Neural cell (in vitro differentiated cells): Measurements from ENCODE around the gene CDH4. TPM values are rescaled to one million over a fixed set of nuclear protein-coding genes. Genes with fewer than 3 reads are reported as not detected.

Source experiments
- H2AFZ ChIP-seq: fragments of 200-600, 300-800 bp; sonication (generic), shearing (Covaris generic); 2 replicates; pipeline ENCODE4 v1.6.0; 2014; ENCODE audit warnings: low read depth, mild to moderate bottlenecking, antibody characterized with exemption, low read length, moderate library complexity
- H3F3A ChIP-seq: fragments of 200-600 bp; shearing (Covaris generic); 2 replicates; pipeline ENCODE4 v1.6.1; 2016; ENCODE audit warnings: mild to moderate bottlenecking, moderate library complexity, mixed read lengths, antibody characterized with exemption, low read length; ENCODE audit not compliant: insufficient read depth, poor library complexity, severe bottlenecking
- H3K27ac ChIP-seq: fragments of 200-600, 300-800 bp; sonication (generic), shearing (Covaris generic); 2 replicates; pipeline ENCODE4 v1.5.1; 2014; ENCODE audit warnings: mild to moderate bottlenecking, low read length, moderate library complexity
- H3K27me3 ChIP-seq: fragments of 300-800, 200-600 bp; sonication (generic), shearing (Covaris generic); 2 replicates; pipeline ENCODE4 v1.6.0; 2014; ENCODE audit warnings: mild to moderate bottlenecking, low read depth, low read length, moderate library complexity; ENCODE audit not compliant: insufficient read depth
- H3K36me3 ChIP-seq: fragments of 300-800, 200-600 bp; sonication (generic), shearing (Covaris generic); 2 replicates; pipeline ENCODE4 v1.5.1; 2014; ENCODE audit warnings: mild to moderate bottlenecking, antibody characterized with exemption, low read length, moderate library complexity; ENCODE audit not compliant: insufficient read depth
- H3K4me2 ChIP-seq: fragments of 300-800, 200-600 bp; sonication (generic), shearing (Covaris generic); 2 replicates; pipeline ENCODE4 v1.6.0; 2014; ENCODE audit warnings: mild to moderate bottlenecking, low read length
- H3K4me3 ChIP-seq: fragments of 300-800, 200-600 bp; sonication (generic), shearing (Covaris generic); 2 replicates; pipeline ENCODE4 v1.5.1; 2014; ENCODE audit warnings: mild to moderate bottlenecking, low read length, moderate library complexity
- H3K79me2 ChIP-seq: fragments of 200-600 bp; shearing (Covaris generic); replicated peaks from 2 replicates; pipeline ENCODE4 v1.6.0; 2014; ENCODE audit warnings: mild to moderate bottlenecking, low read length, moderate library complexity; ENCODE audit not compliant: insufficient read depth
- H3K9ac ChIP-seq: fragments of 300-800, 200-600 bp; sonication (generic), shearing (Covaris generic); 2 replicates; pipeline ENCODE4 v1.6.1; 2016; ENCODE audit warnings: mild to moderate bottlenecking, low read length, mixed read lengths
- H3K9me2 ChIP-seq: fragments of 200-600 bp; shearing (Covaris generic); 2 replicates; pipeline ENCODE4 v1.6.1; 2016; ENCODE audit warnings: mild to moderate bottlenecking, low read length, mixed read lengths; ENCODE audit not compliant: insufficient read depth
- H3K9me3 ChIP-seq: fragments of 200-600, 300-800 bp; sonication (generic), shearing (Covaris generic); 2 replicates; pipeline ENCODE4 v1.6.1; 2016; ENCODE audit warnings: mild to moderate bottlenecking, mixed run types, low read length, moderate library complexity, mixed read lengths
- H4K20me1 ChIP-seq: fragments of 200-600 bp; shearing (Covaris generic); 2 replicates; pipeline ENCODE4 v1.6.1; 2016; ENCODE audit warnings: mild to moderate bottlenecking, mixed run types; ENCODE audit not compliant: insufficient read depth
- CTCF ChIP-seq: fragments of 450-650 bp; IDR thresholded peaks from 2 replicates; pipeline ENCODE4 v1.5.1; 2014; ENCODE audit warnings: antibody characterized with exemption, mild to moderate bottlenecking, moderate library complexity; ENCODE audit not compliant: poor library complexity, severe bottlenecking
- EP300 ChIP-seq: fragments of 450-650 bp; conservative IDR thresholded peaks from 2 replicates; pipeline ENCODE4 v1.6.1; 2014; ENCODE audit warnings: antibody characterized with exemption, mild to moderate bottlenecking, moderate library complexity; ENCODE audit not compliant: poor library complexity, severe bottlenecking
- EZH2 ChIP-seq: fragments of 200-600, 300-800 bp; shearing (Covaris generic), sonication (generic); IDR thresholded peaks from 2 replicates; pipeline ENCODE4 v1.6.1; 2014; ENCODE audit warnings: antibody characterized with exemption, low read length, borderline replicate concordance, mild to moderate bottlenecking; ENCODE audit not compliant: insufficient read depth, poor library complexity, severe bottlenecking
- MXI1 ChIP-seq: fragments of 450-650 bp; conservative IDR thresholded peaks from 2 replicates; pipeline ENCODE4 v1.6.1; 2014; ENCODE audit warnings: antibody characterized with exemption, mild to moderate bottlenecking; ENCODE audit not compliant: poor library complexity, severe bottlenecking
- POLR2AphosphoS5 ChIP-seq: IDR thresholded peaks from 2 replicates; pipeline ENCODE4 v1.6.1; 2012
- RAD21 ChIP-seq: fragments of 450-650 bp; conservative IDR thresholded peaks from 2 replicates; pipeline ENCODE4 v1.6.1; 2014; ENCODE audit warnings: antibody characterized with exemption, mild to moderate bottlenecking, moderate library complexity
- REST ChIP-seq: IDR thresholded peaks from 2 replicates; pipeline ENCODE4 v1.6.1; 2012; ENCODE audit warnings: borderline replicate concordance
- SMC3 ChIP-seq: fragments of 450-650 bp; conservative IDR thresholded peaks from 2 replicates; pipeline ENCODE4 v1.6.1; 2014; ENCODE audit warnings: antibody characterized with exemption, mild to moderate bottlenecking, moderate library complexity; ENCODE audit not compliant: poor library complexity
- TAF1 ChIP-seq: IDR thresholded peaks from 2 replicates; pipeline ENCODE4 v1.6.1; 2012; ENCODE audit warnings: low read depth
- polyA plus RNA-seq: library from polyadenylated mRNA; depleted of rRNA; stranded (reverse); fragments of >200 nt; gene quantifications from 2 replicates; pipeline ENCODE4 v1.2.3, GENCODE V29; 2014

The CDH4 gene
- polyA plus RNA-seq, 1 donor from 2014 or later = 24.6 TPM

GRCh38 chr20:61849376-61849775 is 597.3 kb downstream of the CDH4 start:
- Histone ChIP-seq H3K27ac (no peak overlapping the region), H3K4me3 (no peak overlapping the region), H3K36me3 (peaks cover 4% of the 10 kb centered on the region), H3K9me2 (no peaks in the 10 kb centered on the region), H3K4me2 (no peak overlapping the region), H4K20me1 (no peaks in the 10 kb centered on the region), H3K27me3 (no peaks in the 10 kb centered on the region), H2AFZ (no peak overlapping the region), H3K9me3 (peaks cover 9% of the 10 kb centered on the region), H3F3A (no peaks in the 10 kb centered on the region), H3K79me2 (no peaks in the 10 kb centered on the region), H3K9ac (no peak overlapping the region)
- TF ChIP-seq EP300 = no peak
- TF ChIP-seq RAD21 = no peak
- TF ChIP-seq REST = no peak
- no peak for TF ChIP-seq CTCF
- TF ChIP-seq MXI1 = no peak
- no peak for TF ChIP-seq SMC3
- TF ChIP-seq POLR2AphosphoS5 = no peak
- TF ChIP-seq TAF1 = no peak
- no peak for TF ChIP-seq EZH2

- no peaks in the 10 kb centered on the region for H3K27me3 ChIP-seq
- H3K9me2 ChIP-seq = no peaks in the 10 kb centered on the region
- H3K27ac ChIP-seq = no peak overlapping the region
- H3F3A ChIP-seq = no peaks in the 10 kb centered on the region
- H3K9me3 ChIP-seq = peaks cover 9% of the 10 kb centered on the region
- no peak overlapping the region for H3K9ac ChIP-seq
- H4K20me1 ChIP-seq = no peaks in the 10 kb centered on the region
- no peak overlapping the region for H3K4me3 ChIP-seq
- H3K79me2 ChIP-seq = no peaks in the 10 kb centered on the region
- no peak for TF ChIP-seq EP300
- TF ChIP-seq EZH2 = no peak
- no peak for TF ChIP-seq TAF1
- no peak for TF ChIP-seq REST
- TF ChIP-seq RAD21 = no peak
- no peak for TF ChIP-seq CTCF
- no peak for TF ChIP-seq MXI1
- no peak for TF ChIP-seq SMC3
- no peak for TF ChIP-seq POLR2AphosphoS5
- H3K4me2 ChIP-seq = no peak overlapping the region
- H2AFZ ChIP-seq = no peak overlapping the region
- peaks cover 4% of the 10 kb centered on the region for H3K36me3 ChIP-seq
Observed at GRCh38 chr20:61849822-61850221, 597.8 kb downstream of the CDH4 start.
